Activated CD4-positive, alpha-beta T cell treated with anti-CD3 and anti-CD28 coated beads, Interleukin-2, amount 50 U/mL, for 16 hours (primary cell): ENCODE results near the gene ARHGAP26.

Experiments
- DNase-seq: peaks from one replicate; pipeline ENCODE4 v3.0.0-alpha.2; 2020

ARHGAP26 gene

DNA sequence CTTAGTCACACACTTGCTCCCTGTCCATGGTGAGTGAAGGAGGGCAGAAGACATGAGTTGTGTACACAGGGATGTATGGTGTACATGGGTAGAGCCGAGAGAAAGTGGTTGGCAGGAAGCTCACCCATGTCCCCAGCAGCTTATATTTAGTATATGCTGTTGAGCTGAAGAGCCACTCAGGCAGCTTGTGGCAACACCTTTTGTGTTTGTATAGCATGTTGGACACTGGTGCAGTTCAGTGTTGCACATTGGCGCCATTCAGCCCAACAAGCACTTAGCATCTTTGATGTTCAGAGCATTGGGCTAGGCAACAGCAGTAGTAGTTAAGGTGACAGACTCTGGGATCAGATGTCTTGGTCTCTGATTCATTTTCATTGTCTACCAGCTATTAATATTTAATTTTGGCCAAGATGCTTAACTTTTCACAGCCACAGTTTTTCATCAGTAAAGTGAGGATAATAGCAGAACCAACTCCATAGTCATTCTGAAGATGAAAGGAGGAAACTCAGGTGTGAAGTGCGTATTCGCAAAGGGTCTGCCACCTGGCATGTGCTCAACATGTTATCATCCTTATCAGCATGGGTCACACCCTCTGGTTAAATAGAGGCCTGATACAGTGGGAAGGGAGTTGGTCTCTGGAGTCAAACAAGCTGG, 448.5 kb downstream of the ARHGAP26 start:
- DNase-seq = no peak

- no peak for DNase-seq
These were observed 449.5 kb downstream of the ARHGAP26 start for GRCh38 chr5:143219696-143220095.

- DNase-seq = no peak
These were observed 450.6 kb downstream of the ARHGAP26 start for GRCh38 chr5:143220748-143221251.

DNA sequence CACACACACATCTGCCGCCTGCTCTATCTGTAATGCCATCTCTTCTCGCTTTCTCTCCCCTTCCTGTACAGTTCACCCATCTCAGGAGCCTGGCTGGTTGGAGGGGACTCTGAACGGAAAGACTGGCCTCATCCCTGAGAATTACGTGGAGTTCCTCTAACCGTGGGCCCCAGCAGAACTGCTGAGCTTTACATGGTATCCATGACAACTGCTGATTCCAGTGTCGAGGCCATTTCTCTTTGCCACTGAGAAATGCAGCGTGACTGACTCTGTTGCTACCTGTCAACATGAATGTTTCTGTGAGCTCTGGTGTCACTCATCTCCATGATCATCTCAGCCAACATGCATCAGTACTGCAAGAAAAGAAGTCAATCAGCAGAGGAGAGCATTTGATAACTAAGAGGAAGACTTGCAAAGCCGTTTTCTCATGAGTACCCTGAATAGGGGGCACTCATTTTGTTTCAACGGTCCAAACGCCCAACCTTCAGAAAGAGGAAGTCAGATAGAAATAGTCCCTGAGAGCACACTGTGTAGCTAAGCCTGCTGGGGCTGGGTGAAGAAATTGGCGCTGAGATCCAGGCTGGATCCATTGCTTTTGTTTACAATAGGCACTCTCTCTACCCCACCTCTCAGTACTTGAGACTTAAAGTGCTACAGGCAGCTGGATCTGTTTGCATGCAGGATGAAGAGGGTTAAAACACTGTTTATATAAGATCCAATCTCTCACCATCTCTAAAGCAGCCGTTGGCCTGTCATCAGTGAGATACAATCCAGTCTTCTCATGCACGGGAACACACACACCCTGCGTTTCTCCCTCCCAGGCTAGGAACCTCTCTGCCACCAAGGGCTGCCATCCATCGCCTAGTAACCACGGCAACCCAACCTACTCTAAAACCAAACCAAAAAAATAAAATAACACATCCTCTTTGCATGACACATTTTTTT, 452.4 kb downstream of the ARHGAP26 start:
- peak; percentile 71 for DNase-seq

DNA sequence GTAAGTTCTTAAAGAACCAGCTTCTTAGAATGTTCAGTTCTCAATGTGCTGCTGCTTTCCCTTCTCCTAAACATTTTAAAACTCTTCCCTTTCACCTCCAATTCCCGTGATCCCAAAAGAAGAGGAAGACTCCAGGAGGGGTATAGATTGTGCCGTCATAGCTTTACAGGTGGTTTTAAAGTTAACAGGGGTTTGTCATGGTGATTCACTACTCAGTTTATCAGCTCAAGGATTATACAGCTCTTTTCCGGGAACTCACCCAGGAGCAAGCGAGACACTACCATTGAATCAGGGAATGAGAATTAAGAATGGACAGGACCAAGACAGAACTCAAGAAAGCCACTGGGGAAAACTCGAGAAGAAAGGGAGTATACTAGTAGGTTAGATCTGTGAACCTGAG, 454.5 kb downstream of the ARHGAP26 start:
- DNase-seq = no peak

DNA sequence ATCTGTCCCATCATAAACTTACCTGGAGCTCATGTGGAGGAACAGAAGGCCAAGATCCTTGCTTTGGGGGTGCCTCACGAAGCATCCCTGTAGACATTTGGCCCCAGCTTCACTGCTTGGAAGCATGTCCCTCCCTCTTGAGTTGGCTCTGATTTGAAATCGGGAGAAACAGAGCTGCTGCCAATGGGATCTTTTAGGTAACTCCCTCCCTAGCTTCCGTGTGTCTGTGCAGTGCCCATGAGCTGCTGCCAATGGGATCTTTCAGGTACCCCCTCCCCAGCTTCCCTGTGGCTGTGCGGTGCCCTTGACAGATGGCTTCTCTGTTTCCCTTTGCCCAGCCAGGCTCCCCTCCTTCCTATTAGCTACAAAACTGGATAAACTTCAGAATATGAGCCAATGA, 455.3 kb downstream of the ARHGAP26 start:
- DNase-seq = no peak

- DNase-seq = no peak
These were observed 456.2 kb downstream of the ARHGAP26 start for GRCh38 chr5:143226361-143226760.

DNA sequence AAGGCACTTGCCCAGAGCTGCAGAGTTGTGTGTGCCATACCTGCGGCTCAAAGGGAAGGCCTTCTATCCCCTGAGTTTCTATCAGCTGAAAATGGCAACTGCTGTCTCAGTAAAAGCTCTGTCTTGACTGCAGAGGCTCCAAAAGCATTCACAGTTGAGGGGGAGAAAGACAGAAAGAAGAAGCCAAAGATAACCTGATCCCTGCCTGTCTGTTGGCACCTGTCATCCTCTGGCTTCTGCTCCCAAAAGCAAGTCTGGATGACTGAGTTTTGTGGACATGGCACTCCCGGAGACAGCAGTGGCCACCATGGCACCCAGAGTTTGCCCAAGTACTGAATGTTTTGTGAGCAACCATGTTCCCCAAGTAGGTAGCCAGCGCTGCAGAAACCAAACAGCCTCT, 456.7 kb downstream of the ARHGAP26 start:
- DNase-seq = no peak

DNA sequence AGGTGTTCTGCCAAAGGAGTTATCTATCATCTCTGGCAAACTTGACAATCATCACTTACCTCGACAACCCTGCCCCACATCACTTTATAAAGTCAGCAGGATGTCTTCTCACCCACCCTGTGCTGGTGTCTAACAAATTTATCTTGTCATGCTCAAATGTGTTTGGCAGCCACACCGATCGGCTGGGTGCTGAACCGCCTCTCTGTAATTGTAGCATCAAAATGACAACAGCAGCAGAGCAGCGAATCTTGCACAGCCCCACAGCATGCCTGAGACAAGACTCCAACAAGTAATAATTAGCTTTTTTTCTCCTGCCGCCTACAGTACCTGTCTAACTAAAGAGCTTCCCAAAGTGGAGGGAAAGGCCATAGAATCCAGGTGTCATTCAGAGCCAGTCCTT, 457.1 kb downstream of the ARHGAP26 start:
- no peak for DNase-seq

DNA sequence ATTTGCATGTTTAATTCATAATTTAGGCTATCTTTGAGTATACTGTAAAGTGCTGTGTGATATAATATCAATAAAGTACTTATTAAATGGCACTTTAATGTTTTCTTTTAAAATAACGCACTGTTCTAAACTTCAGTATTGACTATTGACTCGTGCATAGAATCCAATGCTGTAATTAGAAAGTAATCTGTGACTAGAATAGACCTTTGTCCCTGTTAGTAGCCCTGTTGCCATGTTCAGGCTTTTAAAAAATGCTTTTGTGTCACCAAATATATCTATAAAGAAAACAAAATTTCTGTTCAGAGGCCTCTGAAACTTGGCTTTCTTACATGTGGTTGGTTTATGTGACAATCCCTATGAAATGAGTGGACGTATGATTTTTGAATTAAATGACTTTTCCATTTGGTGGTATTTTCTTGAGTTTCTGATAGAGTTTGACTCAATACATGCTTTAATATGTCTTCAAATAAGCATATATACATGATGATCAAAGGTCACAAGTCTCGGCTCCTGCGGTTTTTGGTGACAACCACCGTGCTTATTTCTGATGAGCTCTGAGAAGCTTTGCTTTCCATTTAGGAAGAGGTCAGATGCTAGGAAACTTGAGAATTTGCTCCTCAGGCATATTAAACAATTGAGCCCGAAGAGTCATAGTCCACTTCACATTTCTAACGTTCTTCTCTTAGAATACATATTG, 458.6 kb downstream of the ARHGAP26 start:
- DNase-seq = no peak

GRCh38 chr5:143229426-143229895, 459.3 kb downstream of the ARHGAP26 start:
- no peak for DNase-seq

DNA sequence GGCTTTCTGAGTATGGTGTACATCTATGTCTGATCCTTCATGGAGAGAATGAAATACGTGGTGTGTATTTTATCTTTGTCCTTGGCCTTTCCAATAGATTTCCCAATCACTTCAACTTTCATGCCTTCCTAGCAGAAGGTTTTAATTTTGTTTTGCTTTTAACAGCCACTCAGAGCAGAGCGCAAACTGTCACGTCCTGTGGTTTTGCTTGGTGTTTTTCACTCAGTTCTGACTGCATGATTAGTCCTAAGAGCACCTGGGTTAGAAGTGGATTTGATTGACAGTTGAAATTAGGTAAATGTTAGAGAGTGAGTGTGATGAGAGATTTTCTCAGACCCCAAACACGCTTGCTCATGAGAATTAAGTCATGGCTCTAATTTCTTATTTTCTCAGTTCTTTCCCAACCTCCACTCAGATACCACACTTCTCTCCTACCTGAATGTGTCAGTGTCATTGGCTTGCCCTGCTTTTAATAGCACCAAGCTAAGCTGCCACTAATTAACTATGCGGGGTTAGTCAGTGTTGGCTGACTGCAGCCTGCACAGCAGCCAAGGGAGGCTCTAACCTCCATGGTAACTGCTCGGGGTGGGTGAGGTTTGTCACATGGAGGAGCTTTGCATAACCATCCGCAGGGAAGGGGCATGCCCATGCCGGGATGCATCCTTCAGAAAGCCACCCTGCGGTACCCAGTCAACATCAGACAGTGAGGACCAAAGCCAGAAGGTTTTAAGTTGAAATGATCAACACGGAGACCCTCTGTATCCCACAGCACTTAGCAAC, 459.9 kb downstream of the ARHGAP26 start:
- peak; percentile 68 for DNase-seq

GRCh38 chr5:143230676-143230996, 460.5 kb downstream of the ARHGAP26 start:
- no peak for DNase-seq

DNA sequence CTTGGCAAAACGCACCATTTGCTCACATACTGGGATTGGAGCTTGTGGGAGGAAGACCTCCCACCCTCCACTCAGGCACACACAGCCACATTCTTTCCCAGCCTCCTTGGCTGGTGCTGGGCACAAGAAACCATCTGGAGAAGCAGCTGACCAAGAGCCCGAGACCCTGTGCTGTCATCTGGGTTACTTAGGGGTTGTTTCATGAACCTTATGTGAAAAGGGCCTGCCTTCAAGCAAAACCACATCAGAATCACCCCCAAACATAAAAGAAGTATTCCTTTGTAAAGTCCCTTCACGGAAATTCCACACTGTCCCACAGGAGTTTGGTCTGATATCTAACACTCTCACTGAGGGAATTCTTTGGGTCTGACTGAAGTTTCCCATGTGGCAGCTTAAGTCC, 461.2 kb downstream of the ARHGAP26 start:
- no peak for DNase-seq

DNA sequence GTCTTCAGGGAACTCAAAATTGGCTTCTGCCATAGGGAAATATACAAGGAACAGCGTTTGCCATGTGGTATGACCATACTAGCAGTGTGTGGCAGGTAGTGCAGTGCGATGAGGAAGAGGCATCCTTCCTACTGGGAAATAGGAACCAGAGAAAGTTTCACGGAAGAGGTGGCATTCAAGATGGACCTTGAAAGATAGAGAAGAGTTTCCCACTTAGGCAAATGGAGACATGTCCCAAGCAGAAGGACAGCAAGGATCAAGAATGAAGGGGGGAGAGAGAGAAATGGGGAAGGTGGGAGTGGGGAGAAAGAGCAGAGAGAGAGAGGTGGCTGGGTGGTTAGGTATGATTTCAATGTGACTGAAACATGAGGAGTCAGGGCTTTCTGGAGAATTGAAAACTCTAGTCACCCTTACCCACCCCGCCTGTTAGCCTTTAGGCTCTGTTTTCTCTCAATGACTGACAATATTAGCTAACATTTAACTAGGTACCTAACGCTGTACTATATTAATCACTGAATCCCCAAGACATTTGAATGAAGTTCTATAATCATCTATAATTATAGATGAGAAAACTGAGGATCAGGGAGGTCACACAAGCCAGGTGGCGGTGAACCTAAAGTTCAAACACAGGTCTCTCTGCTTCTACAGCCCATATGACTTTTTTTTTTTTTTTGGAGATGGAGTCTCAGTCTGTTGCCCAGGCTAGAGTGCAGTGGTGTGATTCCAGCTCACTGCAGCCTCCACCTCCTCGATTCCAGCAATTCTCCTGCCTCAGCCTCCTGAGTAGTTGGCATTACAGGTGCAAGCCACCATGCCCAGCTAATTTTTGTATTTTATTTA, 462.0 kb downstream of the ARHGAP26 start:
- no peak for DNase-seq

DNA sequence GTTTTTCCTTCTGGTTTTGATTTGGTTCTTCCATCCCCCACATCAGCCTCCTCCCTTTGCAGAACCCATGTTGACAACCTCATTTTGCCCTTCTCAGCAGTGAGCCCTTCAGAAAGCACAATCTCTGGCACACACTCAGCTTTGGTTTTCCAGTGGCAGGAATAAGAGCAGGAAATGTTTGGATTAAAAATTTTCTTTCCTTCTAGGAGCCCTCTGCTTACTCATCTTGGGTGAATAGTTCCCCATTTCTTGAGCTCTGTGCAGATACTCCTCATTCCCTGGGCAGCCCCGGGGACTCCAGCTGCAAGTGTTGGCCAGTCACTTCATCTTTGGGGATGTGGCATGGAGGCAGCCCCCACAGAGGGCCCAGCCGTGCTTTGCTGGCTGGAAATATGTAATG, 462.9 kb downstream of the ARHGAP26 start:
- DNase-seq = no peak

GRCh38 chr5:143234162-143234842, 464.1 kb downstream of the ARHGAP26 start:
- DNase-seq = no peak

DNA sequence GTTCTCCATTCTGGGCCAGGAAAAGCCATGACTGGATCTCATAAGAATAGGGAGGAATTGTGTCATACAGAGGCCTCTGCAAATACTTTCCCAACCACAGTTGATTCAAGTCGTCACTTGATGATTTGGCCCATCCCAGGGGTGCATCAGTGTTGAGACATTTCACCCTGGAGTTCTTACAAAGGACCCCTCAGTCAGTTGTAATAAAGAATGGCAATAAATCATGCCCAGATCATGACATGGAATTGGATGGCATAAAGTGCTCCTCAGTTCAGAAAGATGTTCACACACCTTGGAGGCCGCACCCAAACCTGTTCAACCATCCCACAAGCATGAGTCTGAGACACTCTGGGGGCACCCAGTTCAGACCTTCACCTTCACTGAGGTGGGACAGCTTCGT, 465.2 kb downstream of the ARHGAP26 start:
- no peak for DNase-seq

DNA sequence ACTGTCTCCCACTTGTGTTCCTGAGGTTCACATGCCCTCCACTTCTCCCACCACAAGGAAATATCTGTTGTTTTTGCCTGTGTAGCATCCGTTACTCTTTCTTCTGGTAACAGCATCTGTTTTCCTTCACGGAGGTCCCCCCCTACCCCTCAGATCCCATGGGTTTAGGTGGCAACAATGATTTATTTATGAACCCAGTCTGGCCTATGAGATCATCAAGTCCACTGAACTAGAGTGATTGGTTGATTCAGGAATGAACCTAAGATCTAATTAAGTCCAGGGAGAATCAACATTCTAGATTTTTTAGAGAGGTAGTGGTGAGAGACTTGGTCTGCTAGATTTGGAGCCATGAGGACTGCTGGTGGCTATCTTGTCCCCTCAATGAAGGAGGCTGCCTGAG, 466.5 kb downstream of the ARHGAP26 start:
- DNase-seq = no peak

DNA sequence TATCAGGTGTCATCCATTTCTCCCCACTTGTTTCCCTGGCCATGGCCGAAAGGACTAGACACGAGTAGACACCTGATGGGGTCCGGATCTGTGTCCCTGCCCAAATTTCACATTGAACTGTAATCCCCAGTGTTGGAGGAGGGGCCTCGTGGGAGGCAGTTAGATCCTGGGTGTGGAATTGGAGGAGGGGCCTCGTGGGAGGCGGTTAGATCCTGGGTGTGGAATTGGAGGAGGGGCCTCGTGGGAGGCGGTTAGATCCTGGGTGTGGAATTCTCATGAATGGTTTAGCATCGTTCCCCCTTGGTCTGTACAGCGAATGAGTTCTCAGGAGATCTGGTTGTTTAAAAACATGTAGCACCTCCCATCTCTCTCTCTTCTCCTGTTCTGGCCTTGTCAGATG, 467.5 kb downstream of the ARHGAP26 start:
- no peak for DNase-seq

GRCh38 chr5:143238620-143239019, 468.4 kb downstream of the ARHGAP26 start:
- no peak for DNase-seq
